ENCODE measurements around the gene COL4A6.

COL4A6 gene

DNA sequence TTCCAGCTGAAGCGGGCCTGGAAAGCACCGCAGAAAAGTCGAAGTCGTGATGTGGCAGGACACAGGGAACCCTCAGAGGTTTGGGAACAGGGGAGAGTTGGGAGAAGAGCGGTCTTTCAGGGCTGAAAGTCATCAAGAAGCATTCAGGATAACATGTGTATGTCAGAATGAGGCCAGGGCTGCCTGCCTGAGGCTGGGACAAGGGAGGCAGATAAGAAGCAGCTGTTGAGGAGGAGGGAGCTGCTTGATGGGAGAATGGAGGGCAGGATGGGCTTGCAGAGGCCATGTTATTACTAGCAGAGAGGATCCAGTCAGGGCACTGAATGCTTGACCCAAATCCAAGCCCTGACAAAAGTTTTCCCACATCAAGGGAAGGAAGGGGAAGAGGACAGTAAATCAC lies 214.6 kb downstream of the COL4A6 start:
- H3K9me3 ChIP-seq (replicated peaks in 1 of 2; ENCODE audit: control insufficient read depth in 2 of 2, insufficient read depth in 1 of 2, low read depth in 1 of 2, low read length in 2 of 2): no peaks in the 10 kb centered on the region
- H2BK12ac ChIP-seq (ENCODE audit: low read length): no peak overlapping the region
- H3K79me1 ChIP-seq (ENCODE audit: low read depth, low read length): peaks cover 2% of the 10 kb centered on the region
- DNase-seq (ENCODE audit: low spot score): no peak
- peaks cover 3 to 6% of the 10 kb centered on the region in 2 donors for H3K36me3 ChIP-seq (replicated peaks in 1 of 2; ENCODE audit: control insufficient read depth in 2 of 2, insufficient read depth in 2 of 2, low read length in 2 of 2)
- no CpG with 5 or more reads among the region's 5 CpGs for WGBS, 2 donors (ENCODE audit: extremely low coverage in 2 of 2, insufficient read length in 2 of 2, insufficient replicate concordance in 1 of 2)
- H3K27me3 ChIP-seq (ENCODE audit: control insufficient read depth in 3 of 3, insufficient read depth in 3 of 3, low read depth in 1 of 3, low read length in 3 of 3): no peaks in the 10 kb centered on the region
- H3K23ac ChIP-seq (ENCODE audit: low read depth, low read length, poor library complexity): no peak overlapping the region
- no peak overlapping the region for H4K91ac ChIP-seq (ENCODE audit: low read depth, low read length, poor library complexity)
- H2AK5ac ChIP-seq (ENCODE audit: low read depth, low read length): peak overlapping the region; percentile 37
- H3K27ac ChIP-seq (replicated peaks; ENCODE audit: low read length): no peak overlapping the region
- no peak overlapping the region for H2BK5ac ChIP-seq (ENCODE audit: low read length)
- H3K14ac ChIP-seq (ENCODE audit: low read length): no peak overlapping the region
- no peak overlapping the region for H3K18ac ChIP-seq (ENCODE audit: low read length)
- no peak overlapping the region for H3K9ac ChIP-seq (ENCODE audit: low read depth, low read length, poor library complexity)
- no peak overlapping the region for H2AFZ ChIP-seq (ENCODE audit: low read length)
- H2BK15ac ChIP-seq (ENCODE audit: low read length): no peak overlapping the region
- H3K4me2 ChIP-seq (ENCODE audit: insufficient read depth, low read length, poor library complexity, severe bottlenecking): no peak overlapping the region
- peaks cover 0 to 3% of the 10 kb centered on the region in 2 donors for H3K4me1 ChIP-seq (ENCODE audit: control insufficient read depth in 2 of 2, insufficient read depth in 1 of 2, low read depth in 1 of 2, low read length in 2 of 2)
- H3K4ac ChIP-seq (ENCODE audit: low read length): no peak overlapping the region
- H3K4me3 ChIP-seq (ENCODE audit: low read length in 2 of 2): no peak overlapping the region
- no peak overlapping the region for H2BK120ac ChIP-seq (ENCODE audit: low read depth, low read length)
- H4K8ac ChIP-seq (ENCODE audit: low read depth, low read length): no peak overlapping the region

DNA sequence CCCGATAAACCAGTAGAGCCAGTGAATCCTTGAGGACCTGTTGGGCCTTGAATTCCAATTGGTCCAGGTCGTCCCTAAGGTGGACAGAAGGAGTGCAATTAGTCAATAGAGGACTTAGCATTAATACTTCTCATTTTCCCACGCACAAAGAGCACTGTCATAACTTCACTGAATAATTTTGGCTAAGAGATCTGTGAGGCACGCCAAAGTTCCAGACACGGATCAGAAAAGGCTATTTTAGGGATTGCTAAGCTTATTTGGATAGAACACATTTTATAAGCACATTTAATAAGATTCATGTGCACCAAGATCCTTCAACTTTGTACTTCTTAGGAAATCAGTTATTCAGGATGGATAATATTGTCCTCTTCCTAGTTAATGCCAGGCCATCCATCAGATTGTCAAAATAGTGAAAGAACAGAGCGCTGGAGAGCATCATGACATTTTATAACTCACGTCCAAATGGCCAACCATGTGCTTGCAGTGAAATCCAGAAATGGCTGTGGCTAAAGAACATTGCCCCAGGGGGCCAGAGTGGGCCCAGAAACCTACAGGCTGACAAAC lies 216.8 kb downstream of the COL4A6 start:
- WGBS, 2 donors (ENCODE audit: extremely low coverage in 2 of 2, insufficient read length in 2 of 2, insufficient replicate concordance in 1 of 2): no CpG with 5 or more reads among the region's 7 CpGs
- no peak overlapping the region for H2AK5ac ChIP-seq (ENCODE audit: low read depth, low read length)
- no peak overlapping the region for H3K14ac ChIP-seq (ENCODE audit: low read length)
- H2BK12ac ChIP-seq (ENCODE audit: low read length): no peak overlapping the region
- no peak overlapping the region for H3K23ac ChIP-seq (ENCODE audit: low read depth, low read length, poor library complexity)
- no peak overlapping the region for H2AFZ ChIP-seq (ENCODE audit: low read length)
- no peaks in the 10 kb centered on the region for H3K27me3 ChIP-seq (ENCODE audit: control insufficient read depth in 3 of 3, insufficient read depth in 3 of 3, low read depth in 1 of 3, low read length in 3 of 3)
- H2BK5ac ChIP-seq (ENCODE audit: low read length): no peak overlapping the region
- no peak overlapping the region for H2BK120ac ChIP-seq (ENCODE audit: low read depth, low read length)
- no peak overlapping the region for H2BK15ac ChIP-seq (ENCODE audit: low read length)
- no peak overlapping the region for H4K8ac ChIP-seq (ENCODE audit: low read depth, low read length)
- H4K91ac ChIP-seq (ENCODE audit: low read depth, low read length, poor library complexity): no peak overlapping the region
- H3K79me1 ChIP-seq (ENCODE audit: low read depth, low read length): peaks cover 2% of the 10 kb centered on the region
- H3K36me3 ChIP-seq (replicated peaks in 1 of 2; ENCODE audit: control insufficient read depth in 2 of 2, insufficient read depth in 2 of 2, low read length in 2 of 2): peaks cover 3 to 6% of the 10 kb centered on the region in 2 donors
- H3K27ac ChIP-seq (replicated peaks; ENCODE audit: low read length): no peak overlapping the region
- no peak overlapping the region for H3K18ac ChIP-seq (ENCODE audit: low read length)
- no peak for DNase-seq (ENCODE audit: low spot score)
- H3K4me3 ChIP-seq (ENCODE audit: low read length in 2 of 2): no peak overlapping the region
- no peaks in the 10 kb centered on the region for H3K9me3 ChIP-seq (replicated peaks in 1 of 2; ENCODE audit: control insufficient read depth in 2 of 2, insufficient read depth in 1 of 2, low read depth in 1 of 2, low read length in 2 of 2)
- no peak overlapping the region for H3K4me2 ChIP-seq (ENCODE audit: insufficient read depth, low read length, poor library complexity, severe bottlenecking)
- no peak overlapping the region for H3K4ac ChIP-seq (ENCODE audit: low read length)
- H3K4me1 ChIP-seq (ENCODE audit: control insufficient read depth in 2 of 2, insufficient read depth in 1 of 2, low read depth in 1 of 2, low read length in 2 of 2): peaks cover 0 to 3% of the 10 kb centered on the region in 2 donors
- H3K9ac ChIP-seq (ENCODE audit: low read depth, low read length, poor library complexity): no peak overlapping the region

DNA sequence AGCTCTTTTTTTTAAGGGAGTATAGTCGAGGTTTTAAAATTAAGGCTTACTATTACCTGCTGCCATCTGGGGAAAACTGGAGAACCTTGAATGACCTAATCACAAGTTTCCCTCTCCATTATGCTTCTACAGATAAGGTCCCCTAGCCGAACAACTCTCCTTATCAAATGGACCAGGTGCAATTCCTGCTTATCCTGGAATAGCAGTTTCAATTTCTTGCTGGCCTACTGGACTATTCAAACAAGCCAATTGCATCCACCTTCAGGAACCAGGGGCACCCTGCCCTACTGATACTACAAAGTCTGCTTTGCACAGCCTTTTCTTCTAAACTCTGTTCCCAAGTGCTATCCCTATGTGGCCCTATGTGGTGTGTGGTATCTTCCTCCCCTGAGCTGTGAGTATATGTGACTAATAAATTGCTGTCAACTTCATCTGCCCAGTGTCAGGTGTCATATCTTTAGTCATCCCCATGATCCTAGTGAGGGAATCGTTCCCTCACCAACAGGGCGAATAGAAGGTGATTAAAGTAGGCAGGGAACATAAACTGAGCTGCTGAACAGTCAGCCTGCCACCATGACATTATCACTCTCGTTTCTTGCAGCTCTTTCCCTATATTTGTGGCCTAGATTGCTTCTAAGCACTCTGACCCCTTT lies 218.1 kb downstream of the COL4A6 start:
- H4K91ac ChIP-seq (ENCODE audit: low read depth, low read length, poor library complexity): no peak overlapping the region
- H3K4me1 ChIP-seq (ENCODE audit: control insufficient read depth in 2 of 2, insufficient read depth in 1 of 2, low read depth in 1 of 2, low read length in 2 of 2): peaks cover 0 to 3% of the 10 kb centered on the region in 2 donors
- H2BK5ac ChIP-seq (ENCODE audit: low read length): no peak overlapping the region
- no peak overlapping the region for H3K9ac ChIP-seq (ENCODE audit: low read depth, low read length, poor library complexity)
- H3K14ac ChIP-seq (ENCODE audit: low read length): no peak overlapping the region
- DNase-seq (ENCODE audit: low spot score): no peak
- H4K8ac ChIP-seq (ENCODE audit: low read depth, low read length): no peak overlapping the region
- H3K36me3 ChIP-seq (replicated peaks in 1 of 2; ENCODE audit: control insufficient read depth in 2 of 2, insufficient read depth in 2 of 2, low read length in 2 of 2): peaks cover 3 to 6% of the 10 kb centered on the region in 2 donors
- H3K27me3 ChIP-seq (ENCODE audit: control insufficient read depth in 3 of 3, insufficient read depth in 3 of 3, low read depth in 1 of 3, low read length in 3 of 3): no peaks in the 10 kb centered on the region
- no peak overlapping the region for H2AFZ ChIP-seq (ENCODE audit: low read length)
- H3K4ac ChIP-seq (ENCODE audit: low read length): no peak overlapping the region
- H3K18ac ChIP-seq (ENCODE audit: low read length): no peak overlapping the region
- no peak overlapping the region for H3K27ac ChIP-seq (replicated peaks; ENCODE audit: low read length)
- no peak overlapping the region for H2BK120ac ChIP-seq (ENCODE audit: low read depth, low read length)
- no peaks in the 10 kb centered on the region for H3K9me3 ChIP-seq (replicated peaks in 1 of 2; ENCODE audit: control insufficient read depth in 2 of 2, insufficient read depth in 1 of 2, low read depth in 1 of 2, low read length in 2 of 2)
- no CpG with 5 or more reads among the region's 5 CpGs for WGBS, 2 donors (ENCODE audit: extremely low coverage in 2 of 2, insufficient read length in 2 of 2, insufficient replicate concordance in 1 of 2)
- no peak overlapping the region for H2AK5ac ChIP-seq (ENCODE audit: low read depth, low read length)
- H3K23ac ChIP-seq (ENCODE audit: low read depth, low read length, poor library complexity): no peak overlapping the region
- H3K4me3 ChIP-seq (ENCODE audit: low read length in 2 of 2): no peak overlapping the region
- peaks cover 2% of the 10 kb centered on the region for H3K79me1 ChIP-seq (ENCODE audit: low read depth, low read length)
- H3K4me2 ChIP-seq (ENCODE audit: insufficient read depth, low read length, poor library complexity, severe bottlenecking): no peak overlapping the region
- H2BK12ac ChIP-seq (ENCODE audit: low read length): no peak overlapping the region
- H2BK15ac ChIP-seq (ENCODE audit: low read length): no peak overlapping the region

DNA sequence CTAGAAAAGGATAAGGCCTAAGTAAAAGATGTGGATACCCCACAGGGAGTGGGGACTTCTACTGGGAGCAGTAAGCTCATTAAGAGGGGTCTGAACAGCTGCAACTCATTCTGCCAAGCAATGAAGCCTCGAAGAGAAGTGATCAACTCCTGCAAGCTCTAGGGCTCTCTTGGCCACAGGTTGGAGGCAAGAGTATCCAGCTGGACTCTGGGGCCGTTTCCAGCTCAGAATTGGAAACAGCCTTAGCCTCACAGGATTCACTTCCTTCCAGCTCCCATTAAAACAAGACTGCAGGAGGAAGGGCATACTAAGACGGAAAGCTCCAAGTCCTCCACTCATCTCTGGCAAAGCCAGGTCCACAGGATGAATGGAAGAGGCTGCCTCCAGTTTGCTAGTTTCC lies 220.3 kb downstream of the COL4A6 start:
- H3K27ac ChIP-seq (replicated peaks; ENCODE audit: low read length): no peak overlapping the region
- no peak overlapping the region for H3K4me3 ChIP-seq (ENCODE audit: low read length in 2 of 2)

More for the DNA sequence above, 220.3 kb downstream of the COL4A6 start:
- Histone ChIP-seq H3K9ac (ENCODE audit: low read depth, low read length, poor library complexity) (no peak overlapping the region), H2AFZ (ENCODE audit: low read length) (no peak overlapping the region), H3K18ac (ENCODE audit: low read length) (no peak overlapping the region), H3K9me3 (replicated peaks in 1 of 2; ENCODE audit: control insufficient read depth in 2 of 2, insufficient read depth in 1 of 2, low read depth in 1 of 2, low read length in 2 of 2) (no peaks in the 10 kb centered on the region), H2AK5ac (ENCODE audit: low read depth, low read length) (no peak overlapping the region), H2BK5ac (ENCODE audit: low read length) (no peak overlapping the region), H3K36me3 (replicated peaks in 1 of 2; ENCODE audit: control insufficient read depth in 2 of 2, insufficient read depth in 2 of 2, low read length in 2 of 2) (peaks cover 3 to 6% of the 10 kb centered on the region in 2 donors), H3K4me2 (ENCODE audit: insufficient read depth, low read length, poor library complexity, severe bottlenecking) (no peak overlapping the region), H3K79me1 (ENCODE audit: low read depth, low read length) (no peaks in the 10 kb centered on the region), H2BK120ac (ENCODE audit: low read depth, low read length) (no peak overlapping the region), H2BK12ac (ENCODE audit: low read length) (no peak overlapping the region), H3K14ac (ENCODE audit: low read length) (no peak overlapping the region), H2BK15ac (ENCODE audit: low read length) (no peak overlapping the region), H3K23ac (ENCODE audit: low read depth, low read length, poor library complexity) (no peak overlapping the region), H3K27me3 (ENCODE audit: control insufficient read depth in 3 of 3, insufficient read depth in 3 of 3, low read depth in 1 of 3, low read length in 3 of 3) (no peaks in the 10 kb centered on the region), H4K91ac (ENCODE audit: low read depth, low read length, poor library complexity) (no peak overlapping the region), H3K4me1 (ENCODE audit: control insufficient read depth in 2 of 2, insufficient read depth in 1 of 2, low read depth in 1 of 2, low read length in 2 of 2) (peaks cover 0 to 2% of the 10 kb centered on the region in 2 donors), H4K8ac (ENCODE audit: low read depth, low read length) (no peak overlapping the region), H3K4ac (ENCODE audit: low read length) (no peak overlapping the region)
- no peak for DNase-seq (ENCODE audit: low spot score)
- WGBS, 2 donors (ENCODE audit: extremely low coverage in 2 of 2, insufficient read length in 2 of 2, insufficient replicate concordance in 1 of 2): no CpG with 5 or more reads among the region's 3 CpGs

Measured in neuronal stem cell (in vitro differentiated cells).